ENCODE measurements around the gene RAD51. TPM values are rescaled to one million over a fixed set of nuclear protein-coding genes. Genes with fewer than 3 reads are reported as not detected.
"Not testable (repeated sequence)": the region's sequence is repeated elsewhere in the genome, so short reads cannot be mapped to it uniquely, and the experiment has no call there.

RAD51 gene
- total RNA-seq, 1 experiment from 2014 or later = 47.0 TPM

GRCh38 chr15:40660686-40661085 lies 34.3 kb upstream of the RAD51 start:
- no peak for DNase-seq
- Mint-ChIP-seq H3K4me3 (ENCODE audit: unreplicated experiment) (no peak overlapping the region), H3K4me1 (ENCODE audit: low read depth, unreplicated experiment) (no peaks in the 10 kb centered on the region), H3K36me3 (ENCODE audit: insufficient read depth, unreplicated experiment) (peaks cover 73% of the 10 kb centered on the region), H3K27ac (ENCODE audit: unreplicated experiment) (no peak overlapping the region), H3K27me3 (ENCODE audit: insufficient read depth, unreplicated experiment) (no peaks in the 10 kb centered on the region), H3K9me3 (ENCODE audit: unreplicated experiment) (no peaks in the 10 kb centered on the region)
- ChIA-PET POLR2A (no interaction called here), CTCF (no interaction called here)
- Histone ChIP-seq H3K4me1 (no peaks in the 10 kb centered on the region), H3K9me3 (no peaks in the 10 kb centered on the region), H3K27me3 (replicated peaks; ENCODE audit: control insufficient read depth, insufficient read depth, low read length) (no peaks in the 10 kb centered on the region), H3K36me3 (ENCODE audit: control insufficient read depth, insufficient read depth, low read length) (0 out of 2 replicates have a peak, but pooled peaks cover 2% of the 10 kb centered on the region), H3K4me3 (ENCODE audit: low read depth, low read length) (no peak overlapping the region)
- intact Hi-C loops (cut with micrococcal nuclease; ENCODE audit: unreplicated experiment) = no loop called here
- no TSS peak for BruUV-seq (replicated peaks)
- TF ChIP-seq, protein P1, sequence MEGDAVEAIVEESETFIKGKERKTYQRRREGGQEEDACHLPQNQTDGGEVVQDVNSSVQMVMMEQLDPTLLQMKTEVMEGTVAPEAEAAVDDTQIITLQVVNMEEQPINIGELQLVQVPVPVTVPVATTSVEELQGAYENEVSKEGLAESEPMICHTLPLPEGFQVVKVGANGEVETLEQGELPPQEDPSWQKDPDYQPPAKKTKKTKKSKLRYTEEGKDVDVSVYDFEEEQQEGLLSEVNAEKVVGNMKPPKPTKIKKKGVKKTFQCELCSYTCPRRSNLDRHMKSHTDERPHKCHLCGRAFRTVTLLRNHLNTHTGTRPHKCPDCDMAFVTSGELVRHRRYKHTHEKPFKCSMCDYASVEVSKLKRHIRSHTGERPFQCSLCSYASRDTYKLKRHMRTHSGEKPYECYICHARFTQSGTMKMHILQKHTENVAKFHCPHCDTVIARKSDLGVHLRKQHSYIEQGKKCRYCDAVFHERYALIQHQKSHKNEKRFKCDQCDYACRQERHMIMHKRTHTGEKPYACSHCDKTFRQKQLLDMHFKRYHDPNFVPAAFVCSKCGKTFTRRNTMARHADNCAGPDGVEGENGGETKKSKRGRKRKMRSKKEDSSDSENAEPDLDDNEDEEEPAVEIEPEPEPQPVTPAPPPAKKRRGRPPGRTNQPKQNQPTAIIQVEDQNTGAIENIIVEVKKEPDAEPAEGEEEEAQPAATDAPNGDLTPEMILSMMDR (IDR thresholded peaks at IDR 0.05; ENCODE audit: insufficient read depth in 1 of 2, low read depth in 1 of 2, low read length in 1 of 2, severe bottlenecking in 1 of 2, unreplicated experiment in 1 of 2) = no peak

GRCh38 chr15:40664909-40665308 lies 30.1 kb upstream of the RAD51 start:
- POLR2A ChIA-PET = no interaction called here
- no peak for DNase-seq
- Mint-ChIP-seq H3K27me3 (ENCODE audit: insufficient read depth, unreplicated experiment) (no peaks in the 10 kb centered on the region), H3K9me3 (ENCODE audit: unreplicated experiment) (no peaks in the 10 kb centered on the region), H3K36me3 (ENCODE audit: insufficient read depth, unreplicated experiment) (peaks cover 34% of the 10 kb centered on the region), H3K27ac (ENCODE audit: unreplicated experiment) (no peak overlapping the region), H3K4me3 (ENCODE audit: unreplicated experiment) (no peak overlapping the region), H3K4me1 (ENCODE audit: low read depth, unreplicated experiment) (no peaks in the 10 kb centered on the region)
- Histone ChIP-seq H3K9me3 (no peaks in the 10 kb centered on the region), H3K36me3 (ENCODE audit: control insufficient read depth, insufficient read depth, low read length) (0 out of 2 replicates have a peak, but pooled peaks cover 2% of the 10 kb centered on the region), H3K4me3 (ENCODE audit: low read depth, low read length) (no peak overlapping the region), H3K27me3 (replicated peaks; ENCODE audit: control insufficient read depth, insufficient read depth, low read length) (no peaks in the 10 kb centered on the region), H3K4me1 (no peaks in the 10 kb centered on the region)
- no TSS peak for BruUV-seq (replicated peaks)
- intact Hi-C loops (cut with micrococcal nuclease; ENCODE audit: unreplicated experiment) = no loop called here
- CTCF ChIA-PET = interaction anchor here (0.6 kb wide), 1 partner anchor 96 kb away, joined by 6 read pairs; the partner anchor contains the start of gene RPUSD2
- TF ChIP-seq, protein P1 (IDR thresholded peaks at IDR 0.05; ENCODE audit: insufficient read depth in 1 of 2, low read depth in 1 of 2, low read length in 1 of 2, severe bottlenecking in 1 of 2, unreplicated experiment in 1 of 2) = no peak

DNA sequence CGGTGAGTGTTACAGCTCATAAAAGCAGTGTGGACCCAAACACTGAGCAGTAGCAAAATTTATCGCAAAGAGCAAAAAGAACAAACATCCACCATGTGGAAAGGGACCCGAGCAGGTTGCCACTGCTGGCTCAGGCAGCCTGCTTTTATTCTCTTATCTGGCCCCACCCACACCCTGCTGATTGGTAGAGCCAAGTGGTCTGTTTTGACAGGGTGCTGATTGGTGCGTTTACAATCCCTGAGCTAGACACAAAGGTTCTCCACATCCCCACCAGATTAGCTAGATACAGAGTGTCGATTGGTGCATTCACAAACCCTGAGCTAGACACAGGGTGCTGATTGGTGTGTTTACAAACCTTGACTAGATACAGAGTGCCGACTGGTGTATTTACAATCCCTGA lies 18.7 kb upstream of the RAD51 start:
- H3K9me3 Mint-ChIP-seq (ENCODE audit: unreplicated experiment); H3K27me3 Mint-ChIP-seq (ENCODE audit: insufficient read depth, unreplicated experiment); H3K4me3 Mint-ChIP-seq (ENCODE audit: unreplicated experiment); BruUV-seq (replicated peaks); DNase-seq; H3K9me3 ChIP-seq; H3K27ac Mint-ChIP-seq (ENCODE audit: unreplicated experiment); H3K36me3 Mint-ChIP-seq (ENCODE audit: insufficient read depth, unreplicated experiment); CTCF ChIA-PET; H3K4me3 ChIP-seq (ENCODE audit: low read depth, low read length); H3K36me3 ChIP-seq (ENCODE audit: control insufficient read depth, insufficient read depth, low read length); POLR2A ChIA-PET; H3K27me3 ChIP-seq (replicated peaks; ENCODE audit: control insufficient read depth, insufficient read depth, low read length); H3K4me1 ChIP-seq: not testable (repeated sequence)
- intact Hi-C loops (cut with micrococcal nuclease; ENCODE audit: unreplicated experiment) = loop anchor here (5.0 kb wide), 1 partner anchor 106 kb away; no protein-coding TSS in a partner anchor
- peaks cover 20% of the 10 kb centered on the region for H3K4me1 Mint-ChIP-seq (ENCODE audit: low read depth, unreplicated experiment)

DNA sequence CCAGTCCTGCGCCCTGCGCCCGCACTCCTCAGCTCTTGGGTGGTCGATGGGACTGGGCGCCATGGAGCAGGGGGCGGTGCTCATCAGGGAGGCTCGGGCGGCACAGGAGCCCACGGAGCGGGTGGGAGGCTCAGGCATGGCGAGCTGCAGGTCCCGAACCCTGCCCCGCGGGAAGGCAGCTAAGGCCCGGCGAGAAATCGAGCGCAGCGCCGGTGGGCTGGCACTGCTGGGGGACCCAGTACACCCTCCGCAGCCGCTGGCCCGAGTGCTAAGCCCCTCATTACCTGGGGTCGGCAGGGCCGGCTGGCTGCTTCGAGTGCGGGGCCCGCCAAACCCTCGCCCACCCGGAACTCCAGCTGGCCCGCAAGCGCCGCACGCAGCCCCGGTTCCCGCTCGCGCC lies 18.1 kb upstream of the RAD51 start:
- H3K4me3 ChIP-seq (ENCODE audit: low read depth, low read length); H3K36me3 ChIP-seq (ENCODE audit: control insufficient read depth, insufficient read depth, low read length); H3K36me3 Mint-ChIP-seq (ENCODE audit: insufficient read depth, unreplicated experiment); DNase-seq; BruUV-seq (replicated peaks); CTCF ChIA-PET; H3K27me3 Mint-ChIP-seq (ENCODE audit: insufficient read depth, unreplicated experiment); H3K27me3 ChIP-seq (replicated peaks; ENCODE audit: control insufficient read depth, insufficient read depth, low read length); POLR2A ChIA-PET; H3K9me3 Mint-ChIP-seq (ENCODE audit: unreplicated experiment); H3K9me3 ChIP-seq; H3K4me3 Mint-ChIP-seq (ENCODE audit: unreplicated experiment); H3K4me1 ChIP-seq; H3K27ac Mint-ChIP-seq (ENCODE audit: unreplicated experiment): not testable (repeated sequence)
- intact Hi-C loops (cut with micrococcal nuclease; ENCODE audit: unreplicated experiment) = loop anchor here (5.0 kb wide), 1 partner anchor 105 kb away; no protein-coding TSS in a partner anchor
- peaks cover 20% of the 10 kb centered on the region for H3K4me1 Mint-ChIP-seq (ENCODE audit: low read depth, unreplicated experiment)
